Cardiac septum (tissue), 1 donor: ENCODE data around the gene LHFPL3. TPM values are rescaled to one million over a fixed set of nuclear protein-coding genes. Genes with fewer than 3 reads are reported as not detected.

Experiments
- DNase-seq: peaks from one replicate; pipeline ENCODE4 v3.0.0-alpha.2; 2020; ENCODE audit warnings: low spot score
- intact Hi-C: fragments of 100-400 bp; cut with DNase I; formaldehyde crosslinking; loops from one replicate; pipeline ENCODE4 v1.14.0; 2022
- total RNA-seq: library from RNA; stranded (reverse); fragmentation: NEBNext Ultra II Directional; extraction: Animal tissue kit (Norgen Biotek cat#: 25700); gene quantifications from one replicate; pipeline ENCODE4 v1.2.1, GENCODE V29; 2021
- donor health status: DM: no; HTN: no; CAD: no.

The LHFPL3 gene
- total RNA-seq, 1 donor from 2014 or later: not detected

- intact Hi-C loops: no loop called here
- no peak for DNase-seq
Measured at GRCh38 chr7:104814671-104815400, 486.4 kb downstream of the LHFPL3 start.

GRCh38 chr7:104816537-104816936, 488.1 kb downstream of the LHFPL3 start:
- no peak for DNase-seq
- intact Hi-C loops: no loop called here

DNA sequence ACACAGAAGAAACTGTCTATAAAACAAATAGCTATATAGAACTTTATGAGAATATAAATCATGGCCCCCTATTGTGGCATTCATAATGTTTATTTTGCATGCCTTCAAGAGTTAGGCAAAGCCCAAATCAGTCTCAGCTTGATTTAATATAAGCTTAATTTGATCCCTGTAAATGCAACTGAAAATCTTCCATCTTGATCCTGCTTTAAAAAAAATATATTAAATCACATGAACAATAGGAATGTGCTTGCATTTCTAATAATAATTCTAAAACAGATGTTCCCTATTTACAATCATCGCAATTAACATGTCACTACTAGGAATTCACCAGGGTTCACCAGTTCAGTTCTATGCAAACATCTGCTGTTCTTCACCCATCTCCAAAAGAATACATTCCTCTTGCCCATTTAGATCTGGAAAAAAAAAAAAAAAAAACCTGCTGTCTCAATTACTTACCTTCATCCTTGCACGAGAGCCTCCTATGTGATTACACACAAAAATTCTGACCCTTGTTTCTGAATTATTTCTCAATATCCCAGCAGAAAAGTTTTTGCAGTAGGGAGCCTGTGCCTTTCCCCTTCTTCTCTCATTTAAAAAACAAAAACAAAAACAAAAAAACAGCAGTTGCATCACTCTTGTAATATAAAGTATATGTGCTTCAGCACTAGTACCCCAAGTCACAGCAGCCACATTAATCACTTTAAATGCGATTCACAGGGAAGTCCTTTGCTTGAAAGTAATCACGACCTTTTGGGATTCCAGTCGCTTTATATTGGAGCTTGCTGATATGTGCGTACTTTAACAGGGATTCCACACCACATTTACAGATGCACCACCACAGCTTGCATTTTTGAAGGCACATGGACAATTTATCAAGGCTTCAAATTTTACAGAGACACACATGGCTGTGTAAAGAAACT, 490.8 kb downstream of the LHFPL3 start:
- intact Hi-C loops: no loop called here
- DNase-seq: no peak

DNA sequence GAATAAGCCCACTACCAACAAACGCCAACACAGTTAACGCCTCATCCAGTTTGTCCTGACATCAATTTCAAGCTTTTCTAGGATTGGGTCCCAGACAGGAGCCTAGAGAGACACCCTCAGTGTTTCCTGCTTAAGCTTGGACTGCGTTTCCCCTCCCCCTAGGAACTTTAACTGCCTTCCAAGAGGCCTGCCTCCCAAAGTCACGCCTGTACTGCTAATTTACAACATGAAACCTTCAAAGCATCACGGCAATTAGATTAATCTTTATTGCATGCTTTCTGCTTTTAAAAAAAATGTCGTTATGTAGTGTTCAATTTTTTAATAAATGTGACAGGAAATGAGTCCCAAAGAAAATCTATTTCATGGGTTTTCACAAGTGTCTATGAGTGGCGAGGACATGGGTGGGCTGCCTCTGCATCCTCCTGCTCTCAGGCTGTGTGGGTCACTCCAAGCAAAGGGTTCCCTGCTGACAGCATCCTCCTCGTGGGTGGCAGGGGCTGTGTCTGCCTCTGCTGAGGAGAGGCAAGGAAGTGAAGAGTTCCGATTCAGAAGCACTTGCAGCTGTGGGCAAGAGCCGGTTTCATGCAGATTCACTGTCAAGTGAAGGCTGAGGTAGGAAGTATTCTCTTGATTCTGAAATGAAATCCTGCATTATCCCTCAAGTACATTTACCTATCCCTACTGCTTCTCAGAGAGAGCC, 492.6 kb downstream of the LHFPL3 start:
- DNase-seq: no peak
- intact Hi-C loops: no loop called here

- intact Hi-C loops: no loop called here
- no peak for DNase-seq
Measured at GRCh38 chr7:104823177-104823576, 494.8 kb downstream of the LHFPL3 start.

DNA sequence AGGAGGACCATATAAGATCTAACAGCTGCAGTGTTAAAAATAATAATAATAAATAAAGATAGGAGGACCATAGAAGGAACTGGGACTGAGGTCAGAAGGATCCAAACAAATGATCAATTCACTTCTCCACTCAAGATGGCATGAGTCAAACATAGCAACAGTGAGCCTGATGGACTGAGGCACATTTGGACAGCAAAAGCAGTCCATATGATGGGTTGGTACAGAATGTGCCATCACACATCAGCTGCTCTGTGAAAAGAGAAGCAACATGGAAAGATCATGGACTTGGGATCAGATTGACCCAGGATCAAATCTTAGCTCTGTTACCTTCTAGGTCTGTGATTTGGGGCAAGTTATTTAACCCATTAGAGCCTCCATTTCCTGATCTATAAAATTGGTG, 496.7 kb downstream of the LHFPL3 start:
- intact Hi-C loops: no loop called here

GRCh38 chr7:104826135-104826534, 497.7 kb downstream of the LHFPL3 start:
- intact Hi-C loops: no loop called here
- DNase-seq: no peak

More for the DNA sequence above, 496.7 kb downstream of the LHFPL3 start:
- no peak for DNase-seq

DNA sequence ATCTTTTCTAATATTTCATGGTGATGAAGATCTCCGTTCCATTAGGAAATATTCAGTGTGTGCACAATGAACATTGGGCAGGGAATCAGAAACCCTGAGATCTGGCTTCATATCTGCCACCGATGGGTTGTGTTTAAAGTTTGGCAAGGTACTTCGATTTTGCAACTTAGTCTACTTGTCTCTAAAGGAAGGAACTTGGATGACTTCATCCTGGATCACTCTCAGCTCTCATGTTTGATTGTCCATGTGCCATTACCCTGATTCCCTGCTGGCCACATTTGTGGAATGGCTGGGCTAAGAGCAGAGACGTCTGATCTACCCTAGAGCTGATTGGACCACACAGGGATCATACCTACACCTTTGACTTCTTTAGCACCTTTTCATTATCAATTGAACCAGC, 508.6 kb downstream of the LHFPL3 start:
- no peak for DNase-seq
- intact Hi-C loops: no loop called here

DNA sequence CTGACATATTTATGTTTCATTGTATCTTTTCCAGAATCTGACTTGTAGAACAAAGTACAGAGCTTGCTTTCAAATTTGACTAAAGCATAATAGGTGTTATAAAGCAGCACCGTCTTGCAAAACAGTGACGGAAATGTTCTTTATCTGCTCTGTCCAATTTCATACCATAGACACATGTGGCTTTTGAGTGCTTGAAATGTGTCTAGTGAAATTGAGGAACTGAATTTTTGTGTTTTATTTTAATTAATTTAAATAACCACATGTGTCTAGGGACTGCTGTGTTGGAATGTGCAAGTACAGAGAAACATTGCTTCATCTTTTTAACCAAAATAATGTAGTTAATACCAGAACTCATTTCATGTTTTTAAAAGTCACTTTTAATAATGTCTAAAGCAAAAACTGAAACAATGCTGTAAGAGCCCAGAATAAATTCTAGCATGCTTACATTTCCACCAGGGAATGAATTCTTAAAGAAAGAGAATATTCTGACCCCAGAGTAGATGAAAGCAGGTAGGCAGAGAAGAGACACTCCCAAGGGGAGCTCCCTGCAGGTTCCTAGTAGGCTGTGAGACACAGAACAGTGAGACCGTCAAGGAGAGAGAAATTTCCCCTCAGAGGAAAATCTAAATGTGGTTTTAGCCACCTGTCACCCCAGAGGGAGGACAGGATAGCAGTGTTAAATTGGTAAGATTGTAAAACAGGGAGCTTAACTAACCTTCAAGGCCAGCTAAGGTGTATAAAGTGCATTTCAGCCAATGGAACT, 510.3 kb downstream of the LHFPL3 start:
- intact Hi-C loops: no loop called here
- DNase-seq: no peak

- DNase-seq: no peak
- intact Hi-C loops: no loop called here
Measured at GRCh38 chr7:104839842-104840241, 511.4 kb downstream of the LHFPL3 start.

GRCh38 chr7:104841798-104842197, 513.4 kb downstream of the LHFPL3 start:
- DNase-seq: no peak
- intact Hi-C loops: no loop called here

DNA sequence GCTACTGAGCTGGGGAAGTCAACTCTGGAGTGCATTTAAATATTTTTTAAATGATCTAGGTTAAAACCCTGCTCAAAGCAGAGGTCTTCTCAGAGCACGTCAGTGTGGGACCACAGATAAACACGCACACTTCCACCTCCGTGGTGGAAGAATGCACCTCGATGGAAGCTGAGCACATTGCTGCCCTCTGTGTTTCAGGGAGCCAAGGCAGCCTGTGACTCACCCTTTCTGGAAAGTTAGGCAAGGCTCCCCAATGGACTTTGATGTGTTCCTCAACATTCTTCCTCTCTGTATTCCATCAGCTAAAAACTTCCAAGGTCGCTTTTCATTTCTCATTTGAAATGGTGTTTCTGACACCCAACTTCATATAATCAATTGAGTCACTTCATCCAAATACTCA, 514.8 kb downstream of the LHFPL3 start:
- DNase-seq: no peak
- intact Hi-C loops: no loop called here

GRCh38 chr7:104845557-104845956, 517.2 kb downstream of the LHFPL3 start:
- intact Hi-C loops: no loop called here

GRCh38 chr7:104846731-104847130, 518.3 kb downstream of the LHFPL3 start:
- intact Hi-C loops: no loop called here
- DNase-seq: no peak

More at GRCh38 chr7:104845557-104845956, 517.2 kb downstream of the LHFPL3 start:
- DNase-seq: no peak

DNA sequence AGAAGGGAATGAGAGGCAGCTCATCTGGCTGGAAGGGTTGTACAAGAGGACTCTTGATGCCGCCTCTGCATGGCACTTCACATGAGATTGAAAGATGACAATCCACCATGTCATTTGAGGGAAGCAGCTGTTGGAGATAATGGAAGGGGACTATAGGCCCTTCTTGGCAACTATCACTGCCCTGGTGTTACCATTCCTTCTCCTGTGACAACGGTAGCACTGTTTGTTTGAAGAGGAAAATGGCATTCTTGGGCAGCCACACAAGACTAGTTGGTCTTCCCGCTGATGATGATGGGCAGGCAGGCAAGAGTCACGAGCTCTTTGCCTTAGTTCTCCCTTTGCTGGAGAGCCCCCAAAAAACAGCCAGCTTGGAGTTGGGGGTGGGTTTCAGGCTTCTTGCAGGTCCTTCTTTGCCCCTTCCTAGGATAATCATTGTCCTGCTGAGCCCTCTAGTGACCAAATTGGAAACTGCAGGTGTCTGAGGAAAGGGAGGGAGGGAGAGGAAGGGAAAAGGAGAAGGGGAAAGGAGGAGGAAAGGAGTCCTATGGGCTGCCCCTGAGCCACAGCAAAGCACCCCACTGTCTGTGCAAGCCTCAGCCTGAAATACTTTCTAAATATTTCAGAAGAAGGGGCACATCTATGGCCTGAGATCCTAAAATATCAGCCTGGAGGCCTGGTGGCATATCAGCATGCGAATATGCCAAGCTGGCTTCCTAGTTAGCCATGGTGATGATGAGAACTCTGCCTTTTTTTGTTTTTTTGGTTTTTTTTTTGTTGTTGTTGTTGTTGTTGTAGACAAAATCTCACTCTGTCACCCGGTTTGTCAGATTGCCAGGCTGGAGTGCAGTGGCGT, 520.0 kb downstream of the LHFPL3 start:
- intact Hi-C loops: loop anchor here (2.0 kb wide), 1 partner anchor 618 kb away; no protein-coding TSS in a partner anchor
- no peak for DNase-seq

- intact Hi-C loops: no loop called here
- no peak for DNase-seq
Measured at GRCh38 chr7:104850374-104850773, 522.0 kb downstream of the LHFPL3 start.

- DNase-seq: no peak
- intact Hi-C loops: no loop called here
Measured at GRCh38 chr7:104851268-104851667, 522.9 kb downstream of the LHFPL3 start.

DNA sequence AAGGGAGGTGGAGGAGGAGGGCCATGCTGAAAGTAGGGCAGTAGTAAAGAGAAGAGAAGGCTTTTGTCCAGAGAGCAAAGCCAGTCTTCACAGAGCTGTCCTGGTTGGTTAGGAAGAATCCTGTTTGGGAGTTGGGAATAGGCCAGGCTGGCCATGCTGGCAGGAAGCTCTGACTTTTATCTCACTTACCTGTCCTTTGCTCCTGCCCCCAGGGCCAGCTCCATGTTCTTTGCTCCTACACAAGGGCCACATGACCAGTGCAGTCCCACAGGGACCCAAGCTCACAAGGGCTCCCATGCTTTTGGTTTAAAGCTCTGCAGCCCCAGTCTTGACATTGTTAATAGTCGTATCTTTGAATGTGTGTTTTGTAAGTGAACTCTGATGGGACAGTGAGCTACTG, 524.0 kb downstream of the LHFPL3 start:
- intact Hi-C loops: no loop called here

GRCh38 chr7:104855861-104856260, 527.5 kb downstream of the LHFPL3 start:
- no peak for DNase-seq
- intact Hi-C loops: no loop called here

More for the DNA sequence above, 524.0 kb downstream of the LHFPL3 start:
- no peak for DNase-seq
